Activated CD8-positive, alpha-beta T cell treated with anti-CD3 and anti-CD28 coated beads, Interleukin-2, amount 10 ng/mL, durations not matched to agents 7 days and 5 days (primary cell): ENCODE data around the gene HOXB5. TPM values are rescaled to one million over a fixed set of nuclear protein-coding genes. Genes with fewer than 3 reads are reported as not detected.
A peak's percentile ranks its signal among the peaks of the same experiment; 100 is the strongest.

Source experiments
- ATAC-seq: fragments of 150-1000 bp; cut with Tn5 transposase; one replicate; pipeline ENCODE4 v1.10.0; 2021; ENCODE audit warnings: moderate library complexity
- CTCF ChIA-PET: fragments of 350-600 bp; sonication (Branson Sonifier 250); formaldehyde crosslinking; loops from one replicate; lab custom pipeline; 2021; ENCODE audit warnings: antibody characterized with exemption; lab: Charles Lee
- POLR2A ChIA-PET: fragments of 350-600 bp; sonication (Branson Sonifier 250); formaldehyde crosslinking; loops from one replicate; lab custom pipeline; 2021; ENCODE audit warnings: antibody characterized with exemption; lab: Charles Lee
- DNase-seq: peaks from one replicate; pipeline ENCODE4 v3.0.0-alpha.2; 2020
- H3K27ac Mint-ChIP-seq: one replicate; pipeline ENCODE4 v1.8.0; 2021; ENCODE audit warnings: mild to moderate bottlenecking, mixed read lengths
- H3K27me3 Mint-ChIP-seq: one replicate; pipeline ENCODE4 v1.8.0; 2021; ENCODE audit warnings: low read depth, mixed read lengths
- H3K36me3 Mint-ChIP-seq: one replicate; pipeline ENCODE4 v1.8.0; 2021; ENCODE audit warnings: low read depth, mixed read lengths
- H3K4me1 Mint-ChIP-seq: one replicate; pipeline ENCODE4 v1.8.0; 2021; ENCODE audit warnings: low read depth, mixed read lengths
- H3K4me3 Mint-ChIP-seq: one replicate; pipeline ENCODE4 v1.8.0; 2021; ENCODE audit warnings: mild to moderate bottlenecking, mixed read lengths
- H3K9me3 Mint-ChIP-seq: one replicate; pipeline ENCODE4 v1.8.0; 2022; ENCODE audit warnings: mixed read lengths; ENCODE audit not compliant: insufficient read depth
- total RNA-seq, 2 experiments: library from RNA; stranded (reverse); gene quantifications; one replicate each; pipeline ENCODE4 v1.2.3, GENCODE V29; 2021

HOXB5 gene
- total RNA-seq, 2 experiments from 2014 or later, result not detected

GRCh38 chr17:48620461-48621139 is 27.0 kb upstream of the HOXB5 start:
- ChIA-PET POLR2A (interaction anchor here (0.6 kb wide), 1 partner anchor 101 kb away, joined by 3 read pairs; no protein-coding TSS in a partner anchor), CTCF (interaction anchor here (3.6 kb wide), 1 partner anchor 15 kb away, joined by 19 read pairs; no protein-coding TSS in a partner anchor)
- Mint-ChIP-seq H3K27me3 (peaks cover 84% of the 10 kb centered on the region), H3K36me3 (no peaks in the 10 kb centered on the region), H3K4me1 (peaks cover 37% of the 10 kb centered on the region), H3K27ac (no peak overlapping the region), H3K4me3 (no peak overlapping the region), H3K9me3 (no peaks in the 10 kb centered on the region)
- DNase-seq, result no peak
- ATAC-seq, result no peak

DNA sequence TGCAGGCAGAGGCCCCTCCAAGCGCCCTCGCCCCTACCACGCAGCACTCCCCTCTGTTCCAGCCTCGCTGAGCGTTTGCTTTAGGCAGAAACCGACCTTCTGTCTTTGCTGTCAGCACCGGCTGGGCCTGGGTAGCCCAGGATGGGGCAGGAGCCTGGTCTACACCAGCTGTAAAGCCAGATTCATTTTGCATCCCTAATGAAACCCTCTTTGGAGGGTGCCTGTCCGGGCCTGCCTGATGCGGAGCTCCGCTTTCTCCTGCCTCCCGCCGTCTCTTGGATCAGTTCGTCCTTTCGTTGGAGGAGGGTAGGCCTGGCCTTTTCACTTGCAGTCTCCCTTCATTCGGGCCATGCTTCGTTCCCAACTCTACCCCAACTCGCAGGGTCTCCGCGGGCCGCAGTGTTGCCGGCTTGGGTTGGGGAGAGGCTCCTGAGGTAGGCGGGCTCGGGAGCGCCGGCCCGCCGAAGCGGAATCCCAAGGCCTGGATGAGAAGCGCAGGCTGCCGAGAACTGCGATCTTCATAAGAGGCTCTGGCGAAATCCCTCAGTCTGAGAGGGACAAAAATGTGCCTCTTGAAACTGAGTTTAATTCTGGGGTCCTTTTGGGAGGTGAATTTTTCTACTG is 26.4 kb upstream of the HOXB5 start:
- ChIA-PET POLR2A (no interaction called here), CTCF (interaction anchor here (1.6 to 3.6 kb wide), 3 partner anchors 12 to 593 kb away, joined by 6 to 19 read pairs (median 12); no protein-coding TSS in a partner anchor)
- DNase-seq (no peak), ATAC-seq (no peak)
- Mint-ChIP-seq H3K27ac (no peak overlapping the region), H3K4me1 (peaks cover 36% of the 10 kb centered on the region), H3K36me3 (no peaks in the 10 kb centered on the region), H3K27me3 (peaks cover 85% of the 10 kb centered on the region), H3K9me3 (no peaks in the 10 kb centered on the region), H3K4me3 (no peak overlapping the region)

DNA sequence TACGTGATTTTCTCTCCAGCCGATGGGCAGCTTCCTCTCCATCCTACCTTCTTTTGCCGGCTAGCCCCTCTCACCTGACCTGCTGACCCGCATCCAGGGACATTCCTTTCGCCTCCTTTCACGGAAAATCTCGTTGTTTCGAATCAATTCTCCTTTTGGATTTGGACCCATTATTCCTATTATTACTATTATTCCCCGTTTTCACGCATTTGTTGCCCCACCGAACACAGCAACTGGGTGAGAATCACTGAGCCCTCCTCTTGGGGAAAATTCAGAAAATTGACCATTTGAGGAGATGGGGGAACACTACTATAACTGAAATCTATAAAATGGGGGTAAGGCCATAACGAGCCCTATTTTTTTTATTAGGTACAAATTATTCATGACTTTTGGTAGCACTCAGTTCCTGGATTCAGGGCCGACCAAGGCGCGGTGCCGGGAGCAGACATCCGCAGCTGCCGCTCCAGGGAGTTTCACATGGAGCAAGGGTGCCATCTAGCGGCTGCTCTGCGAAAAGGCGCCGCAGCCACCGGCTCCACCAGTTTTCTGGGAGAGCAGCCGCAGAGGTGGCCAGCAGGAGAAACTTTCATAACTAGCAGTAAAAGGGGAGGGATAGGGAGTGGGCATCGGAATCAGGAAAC is 24.8 kb upstream of the HOXB5 start:
- Mint-ChIP-seq H3K36me3 (no peaks in the 10 kb centered on the region), H3K4me3 (peak overlapping the region; percentile 27), H3K27ac (no peak overlapping the region), H3K27me3 (peaks cover 87% of the 10 kb centered on the region), H3K9me3 (no peaks in the 10 kb centered on the region), H3K4me1 (peaks cover 39% of the 10 kb centered on the region)
- peak; percentile 69 for ATAC-seq
- CTCF ChIA-PET, result interaction anchor here (0.6 to 3.6 kb wide), 33 partner anchors 8 to 604 kb away, joined by 3 to 32 read pairs (median 4); partner anchors contain the start of gene HOXB5
- POLR2A ChIA-PET, result no interaction called here
- peak; percentile 86 for DNase-seq

DNA sequence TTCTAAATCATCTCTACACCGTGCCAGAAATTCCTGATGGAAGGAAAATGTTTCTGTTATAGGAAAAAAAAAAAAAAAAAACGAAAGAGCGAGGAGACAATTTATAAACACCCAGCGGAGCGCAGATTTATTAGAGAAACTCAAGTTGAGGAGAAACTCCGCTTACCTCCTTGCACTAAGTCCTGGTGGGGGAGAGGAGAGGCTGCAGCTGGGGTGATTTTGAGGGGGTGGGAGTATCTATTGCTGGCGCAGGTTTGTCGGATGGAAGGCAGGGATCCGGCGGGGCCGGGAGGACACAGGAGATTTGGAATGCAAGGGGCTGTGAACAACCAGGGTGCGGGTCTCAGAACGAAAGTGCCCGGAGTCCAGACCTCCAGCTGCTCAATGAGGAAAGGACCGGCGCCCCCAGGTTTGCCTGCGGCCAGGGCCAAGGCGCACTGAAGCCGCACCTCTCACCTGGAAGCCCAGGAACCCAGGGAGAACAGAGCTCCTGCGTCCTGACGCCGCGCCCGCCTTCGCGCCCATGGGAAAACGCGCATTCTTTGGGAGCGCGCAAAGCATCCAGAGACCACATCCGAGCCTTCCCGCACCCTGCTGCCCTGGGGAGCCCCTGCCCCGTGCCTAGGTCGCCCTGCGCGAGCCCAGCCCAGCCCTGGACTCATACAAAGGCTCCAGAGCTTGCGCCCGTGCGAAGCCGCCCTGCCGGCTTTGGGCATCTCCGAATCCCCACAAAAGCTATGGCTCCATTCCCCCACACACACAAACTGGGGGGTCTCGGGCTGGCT is 24.1 kb upstream of the HOXB5 start:
- DNase-seq (no peak), ATAC-seq (no peak)
- Mint-ChIP-seq H3K9me3 (no peaks in the 10 kb centered on the region), H3K36me3 (no peaks in the 10 kb centered on the region), H3K4me3 (peak overlapping the region; percentile 24), H3K27me3 (peaks cover 85% of the 10 kb centered on the region), H3K4me1 (peaks cover 42% of the 10 kb centered on the region), H3K27ac (no peak overlapping the region)
- POLR2A ChIA-PET, result no interaction called here
- CTCF ChIA-PET, result interaction anchor here (0.7 to 3.6 kb wide), 25 partner anchors 9 to 591 kb away, joined by 3 to 32 read pairs (median 5); partner anchors contain the start of gene HOXB5

GRCh38 chr17:48616717-48617470 is 23.3 kb upstream of the HOXB5 start:
- DNase-seq (no peak), ATAC-seq (no peak)
- H3K9me3 Mint-ChIP-seq, result no peaks in the 10 kb centered on the region
- CTCF ChIA-PET, result interaction anchor here (0.9 to 3.6 kb wide), 8 partner anchors 8 to 590 kb away, joined by 3 to 32 read pairs (median 14); partner anchors contain the start of gene HOXB5
- H3K27ac Mint-ChIP-seq, result no peak overlapping the region
- H3K4me3 Mint-ChIP-seq, result no peak overlapping the region
- POLR2A ChIA-PET, result interaction anchor here (0.5 kb wide), 1 partner anchor 12 kb away, joined by 3 read pairs; the partner anchor contains the start of gene HOXB6
- peaks cover 85% of the 10 kb centered on the region for H3K27me3 Mint-ChIP-seq
- no peaks in the 10 kb centered on the region for H3K36me3 Mint-ChIP-seq
- H3K4me1 Mint-ChIP-seq, result peaks cover 48% of the 10 kb centered on the region

DNA sequence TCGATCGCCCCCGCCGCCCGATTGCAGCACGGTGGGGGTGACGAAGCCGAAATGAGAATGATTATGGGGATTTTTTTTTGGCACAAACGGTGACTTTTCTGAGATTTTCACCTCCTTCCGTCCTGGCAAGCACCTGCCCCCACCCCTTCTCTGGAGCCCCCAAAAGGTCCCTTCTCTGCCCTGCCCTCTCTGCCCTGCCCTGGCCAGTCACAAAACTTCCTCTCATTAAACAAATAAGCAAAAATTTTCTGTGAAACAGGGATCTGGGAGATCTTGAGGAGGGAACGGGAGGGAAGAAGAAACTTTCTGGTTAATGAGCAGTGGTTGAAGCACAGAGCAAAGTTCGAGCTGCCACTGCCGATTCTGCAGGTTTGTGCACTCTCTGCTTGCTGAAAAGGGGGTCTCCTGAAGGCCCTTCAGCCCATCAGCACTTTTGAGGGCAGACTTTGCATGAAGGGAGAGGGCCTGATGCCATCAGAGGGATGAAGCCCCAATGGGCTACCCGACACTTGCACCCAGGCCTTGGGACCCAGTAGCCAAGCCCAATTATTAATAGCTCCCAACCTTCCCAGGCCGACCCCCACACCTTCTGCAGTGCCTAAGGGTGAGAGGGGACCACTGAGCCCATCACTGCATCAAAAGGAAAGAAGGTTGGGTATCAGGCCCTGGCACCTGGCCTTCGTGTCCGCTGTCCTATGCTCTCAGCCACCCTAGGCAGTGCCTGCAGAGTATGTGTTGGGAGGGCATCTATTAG is 22.6 kb upstream of the HOXB5 start:
- Mint-ChIP-seq H3K27me3 (peaks cover 86% of the 10 kb centered on the region), H3K36me3 (no peaks in the 10 kb centered on the region), H3K9me3 (no peaks in the 10 kb centered on the region), H3K4me3 (no peak overlapping the region), H3K4me1 (peaks cover 55% of the 10 kb centered on the region), H3K27ac (no peak overlapping the region)
- ATAC-seq (no peak), DNase-seq (no peak)
- ChIA-PET CTCF (interaction anchor here (0.9 to 1.7 kb wide), 4 partner anchors 8 to 88 kb away, joined by 3 to 4 read pairs (median 3); partner anchors contain the start of gene HOXB5), POLR2A (interaction anchor here (0.5 kb wide), 1 partner anchor 11 kb away, joined by 3 read pairs; the partner anchor contains the start of gene HOXB6)

GRCh38 chr17:48615047-48615962 is 21.7 kb upstream of the HOXB5 start, which contains the start of gene HOXB8:
TSS of gene HOXB8 (minus strand) at chr17:48615292. CDS start at chr17:48614704, 588 bp downstream.
- ChIA-PET CTCF (interaction anchor here (0.9 to 1.8 kb wide), 6 partner anchors 9 to 89 kb away, joined by 3 to 6 read pairs (median 4); partner anchors contain the start of genes HOXB5, HOXB6 and HOXB9), POLR2A (no interaction called here)
- Mint-ChIP-seq H3K27me3 (peaks cover 83% of the 10 kb centered on the region), H3K9me3 (no peaks in the 10 kb centered on the region), H3K4me3 (peak within 1 kb of the TSS; percentile 38), H3K36me3 (peaks cover 3% of the 10 kb centered on the region), H3K4me1 (peaks cover 61% of the 10 kb centered on the region), H3K27ac (no peak within 1 kb of the TSS)
- no peak for DNase-seq
- ATAC-seq, result no peak

GRCh38 chr17:48613862-48614694 is 20.5 kb upstream of the HOXB5 start:
- ATAC-seq (no peak), DNase-seq (no peak)
- POLR2A ChIA-PET, result no interaction called here

More at GRCh38 chr17:48613862-48614694, 20.5 kb upstream of the HOXB5 start:
- Mint-ChIP-seq H3K4me3 (peak overlapping the region; percentile 38), H3K27me3 (peaks cover 77% of the 10 kb centered on the region), H3K9me3 (no peaks in the 10 kb centered on the region), H3K27ac (peak overlapping the region; percentile 66), H3K4me1 (peaks cover 57% of the 10 kb centered on the region), H3K36me3 (peaks cover 3% of the 10 kb centered on the region)
- CTCF ChIA-PET, result interaction anchor here (0.8 to 1.8 kb wide), 7 partner anchors 9 to 588 kb away, joined by 3 to 9 read pairs (median 5); partner anchors contain the start of genes HOXB5, HOXB6 and HOXB9
